Measurements from ENCODE around the gene SLC22A12. TPM values are rescaled to one million over a fixed set of nuclear protein-coding genes. Genes with fewer than 3 reads are reported as not detected.
"Not testable (repeated sequence)": the region's sequence is repeated elsewhere in the genome, so short reads cannot be mapped to it uniquely, and the experiment has no call there.

SLC22A12 gene
- polyA plus RNA-seq (ENCODE audit: insufficient read length in 3 of 3), result 1 to 10 TPM; 3.1 to 5.7 (median 5.6) TPM
- long read RNA-seq, donor 1, result 0 reads
- long read RNA-seq, donor 2, partial matches to known transcripts, result 0 of 1 reads
- long read RNA-seq, donor 2, other reads (novel, unspliced or antisense), result 0 of 1 reads
- long read RNA-seq, donor 3, result 0 reads
- long read RNA-seq, donor 4, partial matches to known transcripts, result 0 of 1 reads
- long read RNA-seq, donor 4, other reads (novel, unspliced or antisense), result 0 of 1 reads
- long read RNA-seq, donor 5, partial matches to known transcripts, result 0 of 1 reads
- long read RNA-seq, donor 5, other reads (novel, unspliced or antisense), result 0 of 1 reads
- long read RNA-seq, donor 6, result 0 reads
- long read RNA-seq, donor 7, result 0 reads
- long read RNA-seq, donor 8, result 0 reads
- long read RNA-seq, donor 9, result 0 reads
- long read RNA-seq, donor 10, partial matches to known transcripts, result 0 of 2 reads
- long read RNA-seq, donor 10, other reads (novel, unspliced or antisense), result 0 of 2 reads
- long read RNA-seq, donor 11, result 0 reads
- long read RNA-seq, donor 12, partial matches to known transcripts, result 0 of 1 reads
- long read RNA-seq, donor 12, other reads (novel, unspliced or antisense), result 0 of 1 reads
- long read RNA-seq, donor 13, result 0 reads
- long read RNA-seq, donor 14, result 0 reads
- long read RNA-seq, donor 15, result 0 reads
- long read RNA-seq, donor 16, partial matches to known transcripts, result 0 of 2 reads
- long read RNA-seq, donor 16, other reads (novel, unspliced or antisense), result 0 of 2 reads

GRCh38 chr11:64590763-64591221 lies at the start of gene SLC22A12:
SLC22A12 (plus strand) TSS chr11:64591220; CDS start chr11:64591557, 337 bp downstream.
- DNase-seq, result no peak

GRCh38 chr11:64542172-64543125 lies 48.6 kb upstream of the SLC22A12 start:
- DNase-seq, result no peak

GRCh38 chr11:64543818-64544217 lies 47.2 kb upstream of the SLC22A12 start:
- DNase-seq, result no peak

- no peak for DNase-seq
Measured at GRCh38 chr11:64544616-64545296, 46.3 kb upstream of the SLC22A12 start.

- no peak for DNase-seq
Measured at GRCh38 chr11:64545619-64546018, 45.4 kb upstream of the SLC22A12 start.

- no peak for DNase-seq
Measured at GRCh38 chr11:64546176-64546575, 44.8 kb upstream of the SLC22A12 start.

- DNase-seq, result no peak
Measured at GRCh38 chr11:64546600-64546999, 44.4 kb upstream of the SLC22A12 start.

- no peak for DNase-seq
Measured at GRCh38 chr11:64549969-64550368, 41.1 kb upstream of the SLC22A12 start.

- DNase-seq, result no peak
Measured at GRCh38 chr11:64553554-64554201, 37.3 kb upstream of the SLC22A12 start.

GRCh38 chr11:64556044-64556720 lies 34.8 kb upstream of the SLC22A12 start:
- no peak for DNase-seq

GRCh38 chr11:64556721-64557250 lies 34.2 kb upstream of the SLC22A12 start:
- DNase-seq, result no peak

GRCh38 chr11:64558065-64558745 lies 32.8 kb upstream of the SLC22A12 start:
- no peak for DNase-seq

- DNase-seq, result no peak
Measured at GRCh38 chr11:64558869-64559268, 32.2 kb upstream of the SLC22A12 start.

GRCh38 chr11:64559351-64560138 lies 31.5 kb upstream of the SLC22A12 start:
- no peak for DNase-seq

- DNase-seq, result no peak
Measured at GRCh38 chr11:64560139-64560771, 30.8 kb upstream of the SLC22A12 start.

GRCh38 chr11:64560941-64561340 lies 30.1 kb upstream of the SLC22A12 start:
- no peak for DNase-seq

GRCh38 chr11:64561429-64561828 lies 29.6 kb upstream of the SLC22A12 start:
- DNase-seq, result not testable (repeated sequence)
